Thyroid gland (tissue), 4 donors: ENCODE measurements around the gene SCARF2.

Experiments used
- POLR2A ChIP-seq, 2 donors: fragments of 450-650 bp; IDR thresholded peaks; one replicate each; pipeline ENCODE4 v1.6.1; 2017; ENCODE audit warnings: antibody characterized with exemption in 2 of 2, mild to moderate bottlenecking in 2 of 2, moderate library complexity in 1 of 2
- TF ChIP-seq, protein P1 (sequence below), 6 experiments: fragments of 200-600 bp in 3 of 6; fragments of 450-650 bp in 3 of 6; sonication (generic) in 3 of 6; IDR thresholded peaks; one replicate each; pipeline ENCODE4 v1.5.1; 2016 to 2019; ENCODE audit warnings: antibody characterized with exemption in 6 of 6, mild to moderate bottlenecking in 2 of 6, inconsistent platforms in 1 of 6, moderate library complexity in 1 of 6

- TF ChIP-seq, protein P1, sequence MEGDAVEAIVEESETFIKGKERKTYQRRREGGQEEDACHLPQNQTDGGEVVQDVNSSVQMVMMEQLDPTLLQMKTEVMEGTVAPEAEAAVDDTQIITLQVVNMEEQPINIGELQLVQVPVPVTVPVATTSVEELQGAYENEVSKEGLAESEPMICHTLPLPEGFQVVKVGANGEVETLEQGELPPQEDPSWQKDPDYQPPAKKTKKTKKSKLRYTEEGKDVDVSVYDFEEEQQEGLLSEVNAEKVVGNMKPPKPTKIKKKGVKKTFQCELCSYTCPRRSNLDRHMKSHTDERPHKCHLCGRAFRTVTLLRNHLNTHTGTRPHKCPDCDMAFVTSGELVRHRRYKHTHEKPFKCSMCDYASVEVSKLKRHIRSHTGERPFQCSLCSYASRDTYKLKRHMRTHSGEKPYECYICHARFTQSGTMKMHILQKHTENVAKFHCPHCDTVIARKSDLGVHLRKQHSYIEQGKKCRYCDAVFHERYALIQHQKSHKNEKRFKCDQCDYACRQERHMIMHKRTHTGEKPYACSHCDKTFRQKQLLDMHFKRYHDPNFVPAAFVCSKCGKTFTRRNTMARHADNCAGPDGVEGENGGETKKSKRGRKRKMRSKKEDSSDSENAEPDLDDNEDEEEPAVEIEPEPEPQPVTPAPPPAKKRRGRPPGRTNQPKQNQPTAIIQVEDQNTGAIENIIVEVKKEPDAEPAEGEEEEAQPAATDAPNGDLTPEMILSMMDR (IDR thresholded peaks at IDR 0.05) = no peak
- no peak for TF ChIP-seq POLR2A (IDR thresholded peaks at IDR 0.05)
These were observed 9.6 kb downstream of the SCARF2 start for GRCh38 chr22:20427945-20428417.
